ENCODE measurements around the gene NDUFAF2. TPM values are rescaled to one million over a fixed set of nuclear protein-coding genes. Genes with fewer than 3 reads are reported as not detected.

NDUFAF2 gene
- total RNA-seq, 1 experiment from 2014 or later, result 60.8 TPM

DNA sequence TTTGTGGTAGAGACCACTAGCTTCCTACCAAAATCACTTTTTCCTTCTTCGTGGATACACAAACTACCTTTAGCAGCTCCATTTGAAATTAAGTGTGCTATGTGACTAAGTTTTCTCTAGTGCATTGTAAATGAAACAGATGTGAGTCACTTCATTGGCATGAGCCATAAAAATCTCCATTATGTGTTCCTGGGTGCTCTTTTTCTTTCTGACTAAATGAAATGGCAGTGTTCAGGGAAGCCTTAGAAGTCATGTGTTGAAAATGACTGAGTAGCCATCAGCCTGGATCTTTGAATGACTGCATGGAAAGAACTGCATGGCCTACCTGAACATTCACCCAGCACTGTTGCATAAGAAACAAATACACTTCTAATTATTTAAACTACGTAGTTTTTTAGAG is 107.9 kb downstream of the NDUFAF2 start:
- no peak overlapping the region for H3K27ac Mint-ChIP-seq (ENCODE audit: unreplicated experiment)
- TF ChIP-seq, protein P1, sequence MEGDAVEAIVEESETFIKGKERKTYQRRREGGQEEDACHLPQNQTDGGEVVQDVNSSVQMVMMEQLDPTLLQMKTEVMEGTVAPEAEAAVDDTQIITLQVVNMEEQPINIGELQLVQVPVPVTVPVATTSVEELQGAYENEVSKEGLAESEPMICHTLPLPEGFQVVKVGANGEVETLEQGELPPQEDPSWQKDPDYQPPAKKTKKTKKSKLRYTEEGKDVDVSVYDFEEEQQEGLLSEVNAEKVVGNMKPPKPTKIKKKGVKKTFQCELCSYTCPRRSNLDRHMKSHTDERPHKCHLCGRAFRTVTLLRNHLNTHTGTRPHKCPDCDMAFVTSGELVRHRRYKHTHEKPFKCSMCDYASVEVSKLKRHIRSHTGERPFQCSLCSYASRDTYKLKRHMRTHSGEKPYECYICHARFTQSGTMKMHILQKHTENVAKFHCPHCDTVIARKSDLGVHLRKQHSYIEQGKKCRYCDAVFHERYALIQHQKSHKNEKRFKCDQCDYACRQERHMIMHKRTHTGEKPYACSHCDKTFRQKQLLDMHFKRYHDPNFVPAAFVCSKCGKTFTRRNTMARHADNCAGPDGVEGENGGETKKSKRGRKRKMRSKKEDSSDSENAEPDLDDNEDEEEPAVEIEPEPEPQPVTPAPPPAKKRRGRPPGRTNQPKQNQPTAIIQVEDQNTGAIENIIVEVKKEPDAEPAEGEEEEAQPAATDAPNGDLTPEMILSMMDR (IDR thresholded peaks at IDR 0.05; ENCODE audit: insufficient read depth in 1 of 2, low read depth in 1 of 2, low read length in 1 of 2, severe bottlenecking in 1 of 2, unreplicated experiment in 1 of 2), result no peak
- H3K9me3 Mint-ChIP-seq (ENCODE audit: unreplicated experiment), result no peaks in the 10 kb centered on the region
- intact Hi-C loops (cut with micrococcal nuclease; ENCODE audit: unreplicated experiment), result loop anchor here (10.0 kb wide), 2 partner anchors 112 to 882 kb away; partner anchors contain the start of gene SMIM15
- H3K4me1 Mint-ChIP-seq (ENCODE audit: low read depth, unreplicated experiment), result peaks cover 19% of the 10 kb centered on the region
- Histone ChIP-seq H3K36me3 (ENCODE audit: control insufficient read depth, insufficient read depth, low read length) (no peaks in the 10 kb centered on the region), H3K4me3 (ENCODE audit: low read depth, low read length) (no peak overlapping the region), H3K9me3 (no peaks in the 10 kb centered on the region), H3K27me3 (replicated peaks; ENCODE audit: control insufficient read depth, insufficient read depth, low read length) (no peaks in the 10 kb centered on the region), H3K4me1 (peaks cover 31% of the 10 kb centered on the region)
- H3K4me3 Mint-ChIP-seq (ENCODE audit: unreplicated experiment), result no peak overlapping the region
- ChIA-PET CTCF (no interaction called here), POLR2A (no interaction called here)
- peak in 1 of 2 experiments; percentile 33 for DNase-seq
- no TSS peak for BruUV-seq (replicated peaks)
- no peaks in the 10 kb centered on the region for H3K36me3 Mint-ChIP-seq (ENCODE audit: insufficient read depth, unreplicated experiment)
- no peaks in the 10 kb centered on the region for H3K27me3 Mint-ChIP-seq (ENCODE audit: insufficient read depth, unreplicated experiment)

DNA sequence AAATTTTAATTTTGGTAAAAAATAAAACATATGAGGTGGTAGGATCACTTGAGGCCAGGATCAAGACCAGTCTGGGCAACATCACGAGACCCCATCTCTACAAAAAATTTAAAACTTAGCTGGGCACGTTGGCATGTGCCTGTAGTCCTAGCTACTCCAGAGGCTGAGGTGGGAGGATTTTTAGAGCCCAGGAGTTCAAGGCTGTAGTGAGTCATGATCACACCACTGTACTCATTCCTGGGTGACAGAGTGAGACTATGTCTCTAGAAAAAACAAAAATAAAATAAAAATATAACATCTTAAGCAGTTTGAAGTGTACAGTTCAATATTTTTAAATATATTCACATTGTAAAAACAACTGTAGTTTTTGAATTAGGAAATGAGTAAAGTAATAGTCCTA is 108.9 kb downstream of the NDUFAF2 start:
- Histone ChIP-seq H3K36me3 (ENCODE audit: control insufficient read depth, insufficient read depth, low read length) (no peaks in the 10 kb centered on the region), H3K4me3 (ENCODE audit: low read depth, low read length) (no peak overlapping the region), H3K4me1 (peaks cover 31% of the 10 kb centered on the region), H3K9me3 (no peaks in the 10 kb centered on the region), H3K27me3 (replicated peaks; ENCODE audit: control insufficient read depth, insufficient read depth, low read length) (no peaks in the 10 kb centered on the region)
- BruUV-seq (replicated peaks), result no TSS peak
- ChIA-PET POLR2A (no interaction called here), CTCF (no interaction called here)
- intact Hi-C loops (cut with micrococcal nuclease; ENCODE audit: unreplicated experiment), result loop anchor here (10.0 kb wide), 2 partner anchors 111 to 881 kb away; partner anchors contain the start of gene SMIM15
- Mint-ChIP-seq H3K9me3 (ENCODE audit: unreplicated experiment) (no peaks in the 10 kb centered on the region), H3K27me3 (ENCODE audit: insufficient read depth, unreplicated experiment) (no peaks in the 10 kb centered on the region), H3K4me1 (ENCODE audit: low read depth, unreplicated experiment) (peaks cover 19% of the 10 kb centered on the region), H3K27ac (ENCODE audit: unreplicated experiment) (no peak overlapping the region), H3K4me3 (ENCODE audit: unreplicated experiment) (no peak overlapping the region), H3K36me3 (ENCODE audit: insufficient read depth, unreplicated experiment) (no peaks in the 10 kb centered on the region)
- TF ChIP-seq, protein P1 (IDR thresholded peaks at IDR 0.05; ENCODE audit: insufficient read depth in 1 of 2, low read depth in 1 of 2, low read length in 1 of 2, severe bottlenecking in 1 of 2, unreplicated experiment in 1 of 2), result no peak
- no peak for DNase-seq

- H3K36me3 Mint-ChIP-seq (ENCODE audit: insufficient read depth, unreplicated experiment), result no peaks in the 10 kb centered on the region
- no TSS peak for BruUV-seq (replicated peaks)
- Histone ChIP-seq H3K36me3 (ENCODE audit: control insufficient read depth, insufficient read depth, low read length) (no peaks in the 10 kb centered on the region), H3K4me1 (peaks cover 26% of the 10 kb centered on the region), H3K9me3 (no peaks in the 10 kb centered on the region), H3K27me3 (replicated peaks; ENCODE audit: control insufficient read depth, insufficient read depth, low read length) (no peaks in the 10 kb centered on the region), H3K4me3 (ENCODE audit: low read depth, low read length) (no peak overlapping the region)
- H3K27ac Mint-ChIP-seq (ENCODE audit: unreplicated experiment), result no peak overlapping the region
- ChIA-PET CTCF (interaction anchor here (0.8 kb wide), 1 partner anchor 276 kb away, joined by 3 read pairs; no protein-coding TSS in a partner anchor), POLR2A (no interaction called here)
- intact Hi-C loops (cut with micrococcal nuclease; ENCODE audit: unreplicated experiment), result loop anchor here (1.0 to 10.0 kb wide), 6 partner anchors 84 to 879 kb away; partner anchors contain the start of gene SMIM15
- no peak overlapping the region for H3K4me3 Mint-ChIP-seq (ENCODE audit: unreplicated experiment)
- TF ChIP-seq, protein P1 (IDR thresholded peaks at IDR 0.05; ENCODE audit: insufficient read depth in 1 of 2, low read depth in 1 of 2, low read length in 1 of 2, severe bottlenecking in 1 of 2, unreplicated experiment in 1 of 2), result peak; percentile 73 to 78
- H3K9me3 Mint-ChIP-seq (ENCODE audit: unreplicated experiment), result no peaks in the 10 kb centered on the region
- H3K27me3 Mint-ChIP-seq (ENCODE audit: insufficient read depth, unreplicated experiment), result no peaks in the 10 kb centered on the region
- H3K4me1 Mint-ChIP-seq (ENCODE audit: low read depth, unreplicated experiment), result peaks cover 19% of the 10 kb centered on the region
- DNase-seq, result peak in 1 of 2 experiments; percentile 43
These were observed 110.5 kb downstream of the NDUFAF2 start for GRCh38 chr5:61055434-61056006.

All from Caco-2 (cell line).